Measurements from ENCODE around the gene TSPAN18. TPM values are rescaled to one million over a fixed set of nuclear protein-coding genes. Genes with fewer than 3 reads are reported as not detected.

Gene TSPAN18
- total RNA-seq, 1 donor from 2014 or later, result 25.7 TPM

GRCh38 chr11:44849424-44849823 is 122.7 kb downstream of the TSPAN18 start:
- no peak for DNase-seq (ENCODE audit: low spot score, unreplicated experiment)
- Mint-ChIP-seq H3K4me3 (ENCODE audit: low read depth) (no peak overlapping the region), H3K27ac (no peak overlapping the region), H3K36me3 (ENCODE audit: insufficient read depth) (peaks cover 6% of the 10 kb centered on the region), H3K27me3 (no peaks in the 10 kb centered on the region), H3K4me1 (ENCODE audit: low read depth) (peaks cover 26% of the 10 kb centered on the region), H3K9me3 (ENCODE audit: low read depth) (peaks cover 4% of the 10 kb centered on the region)
- TF ChIP-seq CTCF (IDR thresholded peaks at IDR 0.05; ENCODE audit: unreplicated experiment), result no peak

- DNase-seq (ENCODE audit: low spot score, unreplicated experiment), result no peak
- H3K4me3 Mint-ChIP-seq (ENCODE audit: low read depth), result no peak overlapping the region
Observed at GRCh38 chr11:44849922-44850321, 123.2 kb downstream of the TSPAN18 start.

GRCh38 chr11:44851496-44851895 is 124.7 kb downstream of the TSPAN18 start:
- no peak overlapping the region for H3K4me3 Mint-ChIP-seq (ENCODE audit: low read depth)
- no peaks in the 10 kb centered on the region for H3K9me3 Mint-ChIP-seq (ENCODE audit: low read depth)
- no peak for DNase-seq (ENCODE audit: low spot score, unreplicated experiment)
- H3K36me3 Mint-ChIP-seq (ENCODE audit: insufficient read depth), result peaks cover 2% of the 10 kb centered on the region
- H3K4me1 Mint-ChIP-seq (ENCODE audit: low read depth), result peaks cover 34% of the 10 kb centered on the region
- peak overlapping the region; percentile 8 for H3K27ac Mint-ChIP-seq
- no peak for TF ChIP-seq CTCF (IDR thresholded peaks at IDR 0.05; ENCODE audit: unreplicated experiment)
- no peaks in the 10 kb centered on the region for H3K27me3 Mint-ChIP-seq

More at GRCh38 chr11:44849922-44850321, 123.2 kb downstream of the TSPAN18 start:
- H3K27me3 Mint-ChIP-seq, result no peaks in the 10 kb centered on the region
- peak overlapping the region; percentile 62 for H3K27ac Mint-ChIP-seq
- H3K4me1 Mint-ChIP-seq (ENCODE audit: low read depth), result peaks cover 31% of the 10 kb centered on the region
- H3K9me3 Mint-ChIP-seq (ENCODE audit: low read depth), result no peaks in the 10 kb centered on the region
- TF ChIP-seq CTCF (IDR thresholded peaks at IDR 0.05; ENCODE audit: unreplicated experiment), result no peak
- peaks cover 4% of the 10 kb centered on the region for H3K36me3 Mint-ChIP-seq (ENCODE audit: insufficient read depth)

- H3K9me3 Mint-ChIP-seq (ENCODE audit: low read depth), result no peaks in the 10 kb centered on the region
- DNase-seq (ENCODE audit: low spot score, unreplicated experiment), result no peak
- H3K4me1 Mint-ChIP-seq (ENCODE audit: low read depth), result peaks cover 34% of the 10 kb centered on the region
- no peak overlapping the region for H3K4me3 Mint-ChIP-seq (ENCODE audit: low read depth)
- no peaks in the 10 kb centered on the region for H3K36me3 Mint-ChIP-seq (ENCODE audit: insufficient read depth)
- H3K27ac Mint-ChIP-seq, result peak overlapping the region; percentile 19
- no peak for TF ChIP-seq CTCF (IDR thresholded peaks at IDR 0.05; ENCODE audit: unreplicated experiment)
- no peaks in the 10 kb centered on the region for H3K27me3 Mint-ChIP-seq
Observed at GRCh38 chr11:44852159-44852747, 125.5 kb downstream of the TSPAN18 start.

GRCh38 chr11:44852952-44853351 is 126.2 kb downstream of the TSPAN18 start:
- Mint-ChIP-seq H3K9me3 (ENCODE audit: low read depth) (no peaks in the 10 kb centered on the region), H3K27me3 (no peaks in the 10 kb centered on the region), H3K4me1 (ENCODE audit: low read depth) (peaks cover 34% of the 10 kb centered on the region), H3K27ac (peak overlapping the region; percentile 34), H3K36me3 (ENCODE audit: insufficient read depth) (no peaks in the 10 kb centered on the region), H3K4me3 (ENCODE audit: low read depth) (no peak overlapping the region)
- DNase-seq (ENCODE audit: low spot score, unreplicated experiment), result no peak
- TF ChIP-seq CTCF (IDR thresholded peaks at IDR 0.05; ENCODE audit: unreplicated experiment), result no peak
